NCI-H524 (cell line): ENCODE results near the gene GJD2.
A peak's percentile ranks its signal among the peaks of the same experiment; 100 is the strongest.

Experiments used
- DNase-seq, 2 experiments: peaks; one replicate each; lab custom pipeline; 2025; lab: John Stamatoyannopoulos, UW

The GJD2 gene

DNA sequence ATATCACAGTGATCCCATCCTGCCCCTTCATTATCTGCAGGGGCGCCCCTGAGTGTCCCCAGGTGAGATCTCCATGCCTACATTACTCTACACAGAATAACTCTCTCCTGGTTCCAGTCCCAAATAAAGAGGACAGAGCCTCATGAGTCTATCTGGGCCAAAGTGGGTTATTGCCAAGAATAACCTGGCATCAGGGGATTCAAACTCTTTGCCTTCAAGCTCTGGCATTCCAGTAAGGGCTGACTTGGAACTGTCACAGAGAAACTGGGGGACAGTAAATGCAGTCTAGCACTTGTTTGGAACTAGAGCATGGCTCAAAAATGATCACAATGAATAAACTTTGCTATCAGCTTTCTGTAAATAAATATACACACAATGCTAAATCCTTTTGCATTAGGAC lies 30.3 kb downstream of the GJD2 start:
- no peak for DNase-seq

DNA sequence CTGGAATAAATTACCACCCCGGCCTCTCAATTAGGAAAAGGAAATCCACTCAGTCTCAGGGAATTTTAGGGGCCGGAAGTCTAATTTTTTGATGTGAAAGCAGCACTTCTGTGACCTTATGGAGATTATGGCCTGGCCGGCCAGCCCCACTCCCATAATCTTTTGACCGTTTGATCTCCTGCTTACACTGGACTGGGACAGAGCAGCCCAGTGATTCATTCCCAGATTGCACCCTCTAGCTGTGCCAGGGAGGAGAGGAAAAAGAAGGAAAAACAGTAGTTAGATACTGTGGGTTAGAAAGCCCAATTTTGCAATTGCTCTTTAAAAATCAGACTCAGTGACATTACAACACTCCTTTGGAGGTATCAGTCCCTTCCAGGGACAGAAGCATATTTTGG lies 32.4 kb downstream of the GJD2 start:
- no peak for DNase-seq

GRCh38 chr15:34721802-34722438 lies 32.9 kb downstream of the GJD2 start:
- peak; percentile 93 to 96 for DNase-seq

- no peak for DNase-seq
Observed at GRCh38 chr15:34721157-34721801, 33.5 kb downstream of the GJD2 start.

DNA sequence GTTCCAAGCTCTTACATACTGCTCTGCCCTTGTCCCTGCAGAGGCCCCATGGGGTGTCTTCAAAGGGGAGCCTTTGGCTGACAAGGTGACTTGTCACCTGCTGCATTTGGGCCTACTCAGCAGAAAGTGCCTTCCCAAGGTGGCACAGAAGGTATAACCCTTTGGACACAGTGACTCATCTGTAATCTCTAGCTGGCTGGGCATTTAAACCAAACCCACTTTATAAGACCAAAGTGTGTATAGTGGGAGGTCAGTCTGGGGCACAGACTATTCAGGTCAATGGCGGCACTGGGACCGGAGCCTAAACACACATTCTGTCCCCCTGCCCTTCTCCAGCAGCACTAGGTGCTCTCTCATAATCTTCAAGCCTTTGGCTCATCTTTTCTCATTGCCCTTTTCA lies 35.1 kb downstream of the GJD2 start:
- no peak for DNase-seq

GRCh38 chr15:34718681-34719665 lies 35.8 kb downstream of the GJD2 start:
- DNase-seq = peak; percentile 20 to 70

DNA sequence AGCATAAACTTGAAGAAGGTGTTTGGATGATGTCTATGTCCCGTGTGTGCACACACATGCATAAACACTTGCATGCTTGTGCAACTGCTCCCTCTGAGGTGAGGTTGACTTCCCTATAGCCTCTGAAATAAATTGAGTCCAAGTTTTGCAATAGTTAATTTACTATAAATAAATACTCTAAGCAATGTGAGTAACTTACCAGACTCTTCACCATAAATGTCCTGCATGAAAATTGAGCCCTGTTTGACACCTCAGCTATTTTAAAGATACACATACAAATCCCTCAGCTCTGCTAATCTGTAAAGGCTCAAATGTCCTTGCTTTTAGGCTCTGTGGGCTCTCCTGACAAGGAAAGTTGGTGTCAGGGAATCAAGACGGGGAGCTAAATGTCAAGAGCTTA lies 37.1 kb downstream of the GJD2 start:
- no peak for DNase-seq

DNA sequence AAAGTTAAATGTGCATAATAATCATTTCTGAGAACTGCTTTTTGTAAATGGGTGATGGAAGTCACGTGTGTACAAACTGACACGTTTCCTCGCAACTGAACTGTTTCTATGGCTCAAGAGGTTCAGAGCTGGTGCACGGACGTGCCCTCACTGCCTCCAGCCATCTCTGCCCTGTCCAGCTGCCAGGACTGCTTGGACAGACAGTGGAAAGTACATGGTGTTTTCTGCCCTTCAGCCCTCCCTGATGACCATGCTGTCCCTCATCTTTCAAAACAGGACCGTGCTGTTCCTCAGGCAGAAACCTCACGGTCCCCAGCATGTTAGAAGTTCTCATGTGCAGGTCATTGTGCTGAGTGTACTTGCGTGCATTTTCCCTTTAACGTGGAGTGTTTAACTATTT lies 38.7 kb downstream of the GJD2 start:
- DNase-seq = no peak

DNA sequence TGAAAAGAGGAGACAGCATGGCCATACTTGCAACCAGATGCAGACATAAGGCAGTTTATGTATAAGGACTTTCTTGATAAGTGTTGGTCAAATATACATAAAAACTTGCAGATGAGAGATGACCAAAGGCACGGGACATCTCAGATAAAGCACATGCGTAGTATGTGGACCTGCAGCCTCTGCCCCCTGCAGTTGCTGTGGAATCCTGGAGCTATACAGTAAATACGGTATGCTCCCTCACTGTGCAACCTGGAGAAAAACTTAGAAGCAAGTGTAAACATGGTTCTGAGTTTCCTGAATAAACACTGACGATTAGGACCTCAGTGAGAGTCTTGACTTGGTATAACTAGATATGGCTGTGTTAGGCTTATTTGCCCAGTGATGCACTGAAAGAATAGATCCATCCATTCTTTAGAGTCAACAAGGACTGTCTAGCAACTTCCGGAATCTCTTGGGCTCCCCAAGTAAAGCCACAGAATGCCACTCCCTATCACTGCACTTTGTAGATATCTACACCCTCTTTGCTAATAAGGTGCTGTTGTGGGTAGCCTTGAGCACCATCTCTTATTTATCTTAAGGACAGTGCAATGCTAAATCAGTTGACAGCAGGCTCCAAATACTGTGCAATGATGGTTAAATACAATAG lies 40.2 kb downstream of the GJD2 start:
- DNase-seq = no peak

DNA sequence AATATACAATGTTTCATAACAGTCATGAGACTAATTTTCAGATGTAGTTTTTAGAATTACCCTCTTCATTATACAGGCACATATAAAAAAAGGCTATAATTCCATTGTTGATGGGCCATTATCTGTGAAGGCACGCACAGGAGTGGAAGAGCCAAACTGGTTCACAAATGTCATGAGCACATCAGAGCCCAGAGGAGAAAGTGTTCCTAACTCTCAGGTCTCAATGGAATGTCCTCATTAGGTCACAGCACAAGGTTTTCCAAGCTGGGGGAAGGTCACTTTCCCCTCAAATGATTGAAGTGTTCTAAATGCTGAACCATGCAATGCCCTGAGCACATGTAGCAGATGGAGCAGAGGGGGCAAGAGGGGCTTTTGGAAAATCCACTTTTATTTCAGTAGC lies 41.2 kb downstream of the GJD2 start:
- DNase-seq = no peak

- no peak for DNase-seq
Observed at GRCh38 chr15:34709866-34710265, 44.9 kb downstream of the GJD2 start.

GRCh38 chr15:34708422-34708821 lies 46.4 kb downstream of the GJD2 start:
- peak; percentile 55 to 74 for DNase-seq

DNA sequence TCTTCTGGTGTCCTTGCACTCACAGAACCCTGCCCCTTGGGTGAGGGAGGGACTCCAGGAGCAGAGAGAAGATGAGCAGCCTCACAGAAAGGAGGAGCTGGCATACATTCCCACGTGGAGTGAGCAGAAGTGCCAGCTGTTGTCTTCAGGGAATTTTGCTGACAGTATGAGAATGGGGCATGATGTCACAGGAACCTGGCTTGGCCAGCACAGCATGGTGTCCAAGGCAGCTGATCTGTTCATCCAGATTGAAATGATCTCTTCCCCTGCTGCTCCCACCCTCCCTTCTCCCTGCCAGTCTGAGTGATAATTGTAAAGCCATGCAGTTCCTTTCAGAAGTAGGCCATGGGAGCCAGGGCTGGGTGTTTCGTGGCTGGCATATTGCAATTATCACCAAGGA lies 53.3 kb downstream of the GJD2 start:
- DNase-seq = peak in 1 of 2 experiments; percentile 21
